DND-41 (cell line): ENCODE results near the gene QPCTL.
"Not testable (repeated sequence)": the region's sequence is repeated elsewhere in the genome, so short reads cannot be mapped to it uniquely, and the experiment has no call there.

Experiments
- ATAC-seq: fragments of 200-7000 bp; cut with Tn5 transposase; 3 replicates; pipeline ENCODE4 v1.9.1; 2021; ENCODE audit warnings: low read depth; ENCODE audit not compliant: insufficient read depth
- DNase-seq: peaks from one replicate; pipeline ENCODE4 v3.0.0-alpha.2; 2020
- H2AFZ ChIP-seq: 2 replicates; pipeline ENCODE4 v1.6.0; 2012; ENCODE audit warnings: low read depth, low read length
- H3K27ac ChIP-seq: 2 replicates; pipeline ENCODE4 v1.5.1; 2012; ENCODE audit warnings: low read length, inconsistent platforms
- H3K27me3 ChIP-seq: fragments of 200-600 bp; sonication (generic); 2 replicates; pipeline ENCODE4 v1.6.0; 2012; ENCODE audit warnings: low read length, mild to moderate bottlenecking, inconsistent platforms; ENCODE audit not compliant: insufficient read depth, poor library complexity
- H3K36me3 ChIP-seq: 2 replicates; pipeline ENCODE4 v1.5.1; 2012; ENCODE audit warnings: low read length, inconsistent platforms; ENCODE audit not compliant: insufficient read depth
- H3K4me1 ChIP-seq: 2 replicates; pipeline ENCODE4 v1.5.1; 2012; ENCODE audit warnings: mild to moderate bottlenecking, low read length; ENCODE audit not compliant: insufficient read depth
- H3K4me2 ChIP-seq: 2 replicates; pipeline ENCODE4 v1.6.0; 2012; ENCODE audit warnings: mild to moderate bottlenecking, moderate library complexity, low read length, inconsistent platforms; ENCODE audit not compliant: insufficient read depth
- H3K4me3 ChIP-seq, 2 experiments: fragments of 200-600 bp in 1 of 2; shearing (Covaris generic) in 1 of 2; 2 replicates each; pipeline ENCODE4 v1.5.1; 2012 to 2016; ENCODE audit warnings: inconsistent platforms in 2 of 2, low read length in 2 of 2, mild to moderate bottlenecking in 2 of 2, low read depth in 1 of 2, moderate library complexity in 1 of 2
- H3K79me2 ChIP-seq: 2 replicates; pipeline ENCODE4 v1.6.0; 2012; ENCODE audit warnings: low read length, inconsistent platforms; ENCODE audit not compliant: insufficient read depth
- H3K9ac ChIP-seq: 2 replicates; pipeline ENCODE4 v1.6.0; 2012; ENCODE audit warnings: low read depth, mild to moderate bottlenecking, inconsistent platforms, low read length, moderate library complexity
- H3K9me3 ChIP-seq: 2 replicates; pipeline ENCODE4 v1.5.1; 2012; ENCODE audit warnings: low read length, moderate library complexity, mild to moderate bottlenecking, inconsistent platforms; ENCODE audit not compliant: insufficient read depth, severe bottlenecking
- H4K20me1 ChIP-seq: 2 replicates; pipeline ENCODE4 v1.6.0; 2012; ENCODE audit warnings: low read length; ENCODE audit not compliant: insufficient read depth
- EZH2 ChIP-seq: IDR thresholded peaks from 3 replicates; pipeline ENCODE4 v1.6.1; 2012; ENCODE audit warnings: borderline replicate concordance, low read depth, mild to moderate bottlenecking, moderate library complexity, low read length, inconsistent platforms; ENCODE audit not compliant: severe bottlenecking
- TF ChIP-seq, protein P1 (sequence below): IDR thresholded peaks from 2 replicates; pipeline ENCODE4 v1.5.1; 2012; ENCODE audit warnings: borderline replicate concordance, low read length, moderate library complexity, mild to moderate bottlenecking; ENCODE audit not compliant: poor library complexity, severe bottlenecking; ENCODE audit errors: extremely low read depth

QPCTL gene

GRCh38 chr19:45716359-45717130 lies 24.1 kb downstream of the QPCTL start:
- peaks cover 90% of the 10 kb centered on the region for H3K79me2 ChIP-seq

DNA sequence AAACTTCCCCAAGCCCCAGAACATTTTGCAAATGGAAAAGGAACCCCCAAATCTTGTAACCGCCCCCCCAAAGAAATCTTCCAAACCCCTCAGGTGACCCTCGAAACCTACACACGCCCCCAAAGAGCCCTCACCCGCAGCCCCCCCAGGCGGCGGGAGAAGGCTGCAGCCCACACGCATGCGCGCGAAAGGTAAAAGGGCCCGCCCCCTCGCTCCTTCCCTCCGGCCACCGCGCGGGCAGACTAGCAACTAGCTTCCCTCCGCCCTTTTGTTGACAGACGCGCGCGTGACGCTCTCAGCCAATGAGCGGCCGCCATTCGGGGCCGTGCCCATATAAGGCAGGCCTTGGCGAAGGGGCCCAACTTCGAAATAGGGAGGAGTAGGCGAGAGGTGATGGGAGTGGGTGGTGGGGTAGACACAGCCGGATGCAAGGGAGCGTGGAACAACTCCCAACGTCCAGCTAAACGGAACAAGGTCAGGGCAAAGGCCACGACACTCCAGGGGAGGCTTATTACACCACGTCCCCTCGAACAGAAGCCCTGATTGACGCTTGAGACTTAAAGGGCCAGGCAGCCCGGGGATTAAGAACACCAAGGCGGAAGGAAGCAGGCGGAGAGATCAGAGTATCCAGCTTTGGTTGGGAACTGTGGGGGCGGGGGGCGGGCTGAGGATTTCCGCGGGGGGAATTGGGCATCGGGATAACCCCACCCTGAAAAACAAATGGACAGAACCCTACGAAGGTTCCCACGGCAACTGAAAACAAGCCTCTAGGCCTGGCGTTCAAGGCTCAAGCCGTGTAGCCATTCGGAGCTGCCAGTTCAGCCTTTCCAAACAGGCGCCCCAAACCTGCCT lies 24.9 kb downstream of the QPCTL start:
- peak overlapping the region; percentile 59 for H2AFZ ChIP-seq
- TF ChIP-seq, protein P1, sequence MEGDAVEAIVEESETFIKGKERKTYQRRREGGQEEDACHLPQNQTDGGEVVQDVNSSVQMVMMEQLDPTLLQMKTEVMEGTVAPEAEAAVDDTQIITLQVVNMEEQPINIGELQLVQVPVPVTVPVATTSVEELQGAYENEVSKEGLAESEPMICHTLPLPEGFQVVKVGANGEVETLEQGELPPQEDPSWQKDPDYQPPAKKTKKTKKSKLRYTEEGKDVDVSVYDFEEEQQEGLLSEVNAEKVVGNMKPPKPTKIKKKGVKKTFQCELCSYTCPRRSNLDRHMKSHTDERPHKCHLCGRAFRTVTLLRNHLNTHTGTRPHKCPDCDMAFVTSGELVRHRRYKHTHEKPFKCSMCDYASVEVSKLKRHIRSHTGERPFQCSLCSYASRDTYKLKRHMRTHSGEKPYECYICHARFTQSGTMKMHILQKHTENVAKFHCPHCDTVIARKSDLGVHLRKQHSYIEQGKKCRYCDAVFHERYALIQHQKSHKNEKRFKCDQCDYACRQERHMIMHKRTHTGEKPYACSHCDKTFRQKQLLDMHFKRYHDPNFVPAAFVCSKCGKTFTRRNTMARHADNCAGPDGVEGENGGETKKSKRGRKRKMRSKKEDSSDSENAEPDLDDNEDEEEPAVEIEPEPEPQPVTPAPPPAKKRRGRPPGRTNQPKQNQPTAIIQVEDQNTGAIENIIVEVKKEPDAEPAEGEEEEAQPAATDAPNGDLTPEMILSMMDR = peak; percentile 41
- TF ChIP-seq EZH2 = no peak
- H3K79me2 ChIP-seq = peaks cover 89% of the 10 kb centered on the region

More at GRCh38 chr19:45716359-45717130, 24.1 kb downstream of the QPCTL start:
- H3K4me3 ChIP-seq = peak overlapping the region; percentile 30 to 63; a peak in 3 of 4 replicates
- H3K36me3 ChIP-seq = peaks cover 31% of the 10 kb centered on the region
- no peak for TF ChIP-seq EZH2
- TF ChIP-seq, protein P1 = no peak
- DNase-seq = peak; percentile 30
- peak overlapping the region; percentile 63 for H3K9ac ChIP-seq
- H2AFZ ChIP-seq = peak overlapping the region; percentile 52
- H3K27me3 ChIP-seq = no peaks in the 10 kb centered on the region
- H3K27ac ChIP-seq = peak overlapping the region; percentile 78
- H4K20me1 ChIP-seq = peaks cover 19% of the 10 kb centered on the region
- peaks cover 19% of the 10 kb centered on the region for H3K4me1 ChIP-seq
- no peaks in the 10 kb centered on the region for H3K9me3 ChIP-seq
- peak overlapping the region; percentile 84 for H3K4me2 ChIP-seq
- no peak for ATAC-seq

DNA sequence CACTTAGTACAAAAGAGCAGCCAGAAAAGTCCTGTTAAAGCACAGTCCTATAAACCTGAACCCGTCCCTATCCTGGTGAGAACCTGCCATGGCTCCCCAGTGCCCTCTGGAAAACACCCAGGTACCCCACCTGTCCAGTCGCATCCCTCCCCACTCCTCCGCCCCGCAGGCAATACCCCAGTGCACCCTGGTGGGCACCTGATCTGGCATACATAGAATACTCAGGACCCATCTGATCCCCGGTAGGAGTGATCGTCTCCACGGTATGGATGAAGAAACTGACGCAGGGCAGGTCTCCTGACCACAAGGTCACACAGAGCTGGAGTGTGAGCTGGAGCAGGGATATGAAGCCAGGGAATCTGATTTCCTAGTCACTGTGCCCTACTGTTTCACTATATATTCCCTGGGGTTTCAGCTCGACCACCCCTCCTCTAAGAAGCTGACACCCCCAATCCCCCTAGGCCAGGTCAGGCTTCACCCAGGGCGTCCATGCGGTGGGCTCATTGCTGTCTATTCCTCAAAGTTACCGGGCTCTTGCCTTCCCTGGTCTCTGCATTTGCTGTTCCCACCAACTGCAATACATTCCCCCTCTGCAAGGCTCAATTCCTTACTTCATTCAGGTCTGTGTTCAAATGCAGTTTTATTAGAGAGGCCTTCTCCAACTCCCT lies 25.7 kb downstream of the QPCTL start:
- H3K79me2 ChIP-seq = peaks cover 89% of the 10 kb centered on the region
- peak overlapping the region; percentile 71 for H3K9ac ChIP-seq
- peak overlapping the region; percentile 59 for H2AFZ ChIP-seq
- TF ChIP-seq, protein P1 = no peak
- TF ChIP-seq EZH2 = no peak
- H4K20me1 ChIP-seq = peaks cover 8% of the 10 kb centered on the region; the same call in 1 of the 2 replicates
- peaks cover 27% of the 10 kb centered on the region for H3K36me3 ChIP-seq
- peaks cover 19% of the 10 kb centered on the region for H3K4me1 ChIP-seq
- no peaks in the 10 kb centered on the region for H3K9me3 ChIP-seq
- peak overlapping the region; percentile 84 for H3K4me2 ChIP-seq
- DNase-seq (no peak), ATAC-seq (no peak)
- peak overlapping the region; percentile 35 to 63; a peak in 3 of 4 replicates for H3K4me3 ChIP-seq
- H3K27me3 ChIP-seq = no peaks in the 10 kb centered on the region
- H3K27ac ChIP-seq = peak overlapping the region; percentile 91

More for the DNA sequence above, 24.9 kb downstream of the QPCTL start:
- H3K36me3 ChIP-seq = peaks cover 29% of the 10 kb centered on the region
- H3K4me1 ChIP-seq = peaks cover 19% of the 10 kb centered on the region
- H3K4me3 ChIP-seq = peak overlapping the region; percentile 35 to 63; a peak in 3 of 4 replicates
- H3K27me3 ChIP-seq = no peaks in the 10 kb centered on the region
- H4K20me1 ChIP-seq = peaks cover 16% of the 10 kb centered on the region; the same call in 1 of the 2 replicates
- DNase-seq = peak; percentile 100
- H3K27ac ChIP-seq = peak overlapping the region; percentile 91
- H3K9me3 ChIP-seq = no peaks in the 10 kb centered on the region
- peak; percentile 98 for ATAC-seq
- peak overlapping the region; percentile 71 for H3K9ac ChIP-seq
- H3K4me2 ChIP-seq = peak overlapping the region; percentile 84

- Histone ChIP-seq H3K36me3 (peaks cover 30% of the 10 kb centered on the region), H3K79me2 (peaks cover 88% of the 10 kb centered on the region), H3K4me1 (peaks cover 19% of the 10 kb centered on the region)
- H3K4me3 ChIP-seq, H3K9me3 ChIP-seq, H3K9ac ChIP-seq, H4K20me1 ChIP-seq, H3K27me3 ChIP-seq, ATAC-seq, H3K4me2 ChIP-seq, H2AFZ ChIP-seq, DNase-seq, H3K27ac ChIP-seq: not testable (repeated sequence)
These were observed 27.6 kb downstream of the QPCTL start for GRCh38 chr19:45720065-45720464.

DNA sequence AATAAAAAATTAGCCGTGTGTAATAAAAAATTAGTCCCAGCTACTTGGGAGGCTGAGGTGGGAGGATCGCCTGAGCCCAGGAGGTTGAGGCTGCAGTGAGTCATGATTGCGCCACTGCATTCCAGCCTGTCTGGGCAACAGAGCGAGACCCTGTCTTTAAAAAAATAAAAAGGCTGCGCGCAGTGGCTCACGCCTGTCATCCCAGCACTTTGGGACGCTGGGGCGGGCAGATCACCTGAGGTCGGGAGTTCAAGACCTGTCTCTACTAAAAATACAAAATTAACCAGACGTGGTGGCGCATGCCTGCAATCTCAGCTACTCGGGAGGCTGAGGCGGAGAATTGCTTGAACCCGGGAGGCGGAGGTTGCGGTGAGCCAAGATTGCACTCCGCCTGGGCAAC lies 36.2 kb downstream of the QPCTL start:
- not testable (repeated sequence) for H3K4me2 ChIP-seq, H4K20me1 ChIP-seq, H3K27me3 ChIP-seq, H3K9me3 ChIP-seq, H2AFZ ChIP-seq, H3K4me3 ChIP-seq, ATAC-seq, H3K36me3 ChIP-seq, DNase-seq, H3K9ac ChIP-seq, H3K27ac ChIP-seq
- Histone ChIP-seq H3K4me1 (peaks cover 33% of the 10 kb centered on the region), H3K79me2 (peaks cover 70% of the 10 kb centered on the region)
